Retina (tissue), 1 donor: ENCODE measurements around the gene ANKRD34A.

Experiments used
- DNase-seq: peaks from one replicate; pipeline ENCODE4 v3.0.0-alpha.2; 2016

Gene ANKRD34A

DNA sequence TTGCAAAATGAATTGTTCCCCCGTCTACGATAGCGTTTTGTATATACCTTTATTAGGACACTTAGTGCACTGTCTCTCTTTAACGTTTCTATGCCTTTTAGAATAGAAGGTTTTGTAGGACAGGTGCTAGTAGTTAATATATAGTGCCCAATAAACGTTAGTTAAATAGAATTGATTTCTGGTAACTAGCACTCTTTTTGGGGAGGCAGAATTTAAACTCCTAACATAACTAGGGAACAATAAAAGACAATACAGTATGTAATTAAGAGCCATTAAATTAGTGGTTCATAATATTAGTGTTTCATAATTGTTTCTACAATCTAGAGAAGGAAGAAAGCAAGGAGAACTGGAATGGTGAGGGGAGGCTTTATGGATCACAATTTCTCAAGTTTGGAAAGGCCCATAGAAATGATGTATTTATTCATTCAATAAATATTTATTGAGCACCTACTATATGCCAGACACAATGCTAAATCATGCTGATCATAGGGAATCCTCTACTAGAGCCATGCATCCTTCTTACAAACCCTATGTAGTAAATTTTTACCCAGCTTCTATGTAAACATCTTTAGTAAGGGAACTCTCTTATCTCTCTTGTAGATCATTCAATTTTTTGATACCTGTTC, 857 bp upstream of the ANKRD34A start:
- no peak for DNase-seq

DNA sequence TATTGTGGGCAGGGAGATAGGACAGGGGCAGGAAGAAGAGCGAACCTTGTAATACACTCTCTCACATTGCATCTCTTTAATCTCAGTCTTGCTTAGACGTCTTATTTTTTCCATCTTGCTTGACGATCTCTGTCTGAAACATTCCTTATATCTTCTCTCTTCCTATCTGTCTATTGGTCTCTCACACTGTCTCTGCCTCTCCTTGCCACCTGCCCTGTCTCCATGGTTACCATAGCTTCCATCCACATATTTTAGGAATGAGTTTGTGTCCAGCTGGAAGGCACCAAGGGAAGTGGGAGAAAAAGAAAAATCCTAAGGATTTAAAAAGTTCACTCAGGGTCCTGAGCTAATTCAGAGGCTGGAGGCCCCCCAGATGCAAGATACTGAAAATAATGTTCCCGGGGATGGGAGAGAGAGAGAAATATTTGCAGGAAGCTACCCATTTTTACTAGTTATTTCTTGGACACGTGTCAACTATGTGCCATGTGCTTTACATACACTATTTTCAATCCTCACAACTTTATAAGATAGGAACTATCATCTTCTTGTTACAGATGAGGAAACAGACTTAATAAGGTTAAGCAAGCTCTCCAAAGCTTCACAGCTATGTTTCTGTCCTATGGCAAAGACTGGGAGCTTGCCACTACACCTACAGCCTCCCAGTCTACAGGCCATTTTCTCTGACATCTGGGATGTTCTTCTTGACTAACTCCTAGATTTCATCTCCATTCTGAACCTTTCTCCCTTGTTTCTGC, 933 bp downstream of the ANKRD34A start:
- DNase-seq: no peak

DNA sequence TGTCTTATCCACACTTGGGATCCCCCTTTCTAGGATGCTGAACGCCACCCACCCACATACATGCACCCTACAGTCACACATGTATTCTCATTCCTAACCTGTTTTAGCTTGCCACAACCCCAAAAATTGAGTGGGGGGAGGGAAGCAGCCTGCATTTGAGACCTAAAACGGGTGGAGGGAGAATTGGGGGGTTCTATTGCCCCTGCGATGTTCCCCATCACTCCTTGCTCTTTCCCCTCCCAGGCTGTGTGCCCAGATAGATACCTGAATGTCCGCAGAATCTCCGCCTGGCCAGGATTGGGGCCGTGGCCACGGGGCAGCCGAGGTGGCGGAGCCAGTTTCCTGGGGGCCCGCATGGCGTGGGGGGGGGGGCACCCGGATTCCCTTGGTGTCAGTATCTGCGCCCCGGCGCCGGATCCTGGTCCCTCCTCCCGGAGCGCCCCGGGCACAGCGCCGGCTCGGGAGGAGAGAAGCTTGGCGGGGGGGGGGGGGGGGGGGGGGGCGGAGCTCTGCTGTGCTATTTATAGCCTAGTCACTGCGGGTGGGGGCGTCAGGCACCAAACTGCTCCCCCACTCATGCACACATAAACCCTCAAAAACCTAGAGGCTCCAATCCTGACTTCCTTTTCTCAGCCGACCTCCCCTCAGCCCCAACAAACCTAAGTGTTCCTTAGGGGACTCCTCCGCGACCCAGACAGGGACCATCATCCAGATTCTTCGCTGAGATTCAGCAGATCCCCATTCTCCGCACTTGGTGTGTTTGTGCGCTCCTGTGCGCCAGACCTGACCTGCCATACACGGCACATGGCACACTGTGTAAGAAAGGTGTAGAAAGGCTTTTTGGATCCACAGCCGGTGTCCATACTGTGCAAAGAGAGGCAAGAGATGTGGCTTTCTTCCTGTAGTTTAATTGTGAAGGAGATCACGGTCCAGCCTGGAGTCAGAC, 1.9 kb downstream of the ANKRD34A start:
- peak; percentile 47 for DNase-seq

DNA sequence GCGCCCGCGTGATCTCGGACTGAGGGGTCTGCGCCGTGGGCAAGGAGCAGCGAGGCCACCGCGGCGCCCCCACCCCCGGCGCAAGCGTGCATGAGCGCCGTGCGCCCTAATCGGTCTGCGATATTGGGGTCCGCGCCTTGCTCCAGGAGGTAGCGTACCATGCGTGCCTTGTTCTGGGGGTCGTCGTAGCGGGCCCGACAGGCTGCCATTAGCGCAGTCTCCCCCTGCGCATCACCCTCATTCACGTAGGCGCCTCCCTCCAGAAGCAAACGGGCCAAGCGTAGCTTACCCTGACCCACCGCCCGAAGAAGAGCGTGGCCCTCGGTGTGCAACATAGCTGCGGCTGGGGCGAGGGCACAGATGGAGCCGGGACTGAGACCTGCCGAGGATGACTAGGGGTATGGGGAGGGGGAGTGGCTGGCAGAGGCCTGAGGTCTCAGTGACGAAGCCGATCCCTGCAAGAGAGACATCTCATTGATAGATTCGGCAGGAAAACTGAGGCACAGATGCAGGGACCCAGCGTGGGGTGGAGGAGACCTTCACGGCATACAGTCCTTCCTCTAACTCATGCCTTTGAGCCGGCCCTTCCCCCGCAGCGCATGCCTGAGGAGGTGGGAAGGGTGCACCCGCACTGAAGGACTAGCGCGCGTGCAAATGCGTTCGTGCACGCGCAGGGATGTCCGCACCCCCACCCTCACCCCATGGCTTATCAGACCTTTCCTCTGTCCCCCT, 2.8 kb downstream of the ANKRD34A start:
- DNase-seq: peak; percentile 74

DNA sequence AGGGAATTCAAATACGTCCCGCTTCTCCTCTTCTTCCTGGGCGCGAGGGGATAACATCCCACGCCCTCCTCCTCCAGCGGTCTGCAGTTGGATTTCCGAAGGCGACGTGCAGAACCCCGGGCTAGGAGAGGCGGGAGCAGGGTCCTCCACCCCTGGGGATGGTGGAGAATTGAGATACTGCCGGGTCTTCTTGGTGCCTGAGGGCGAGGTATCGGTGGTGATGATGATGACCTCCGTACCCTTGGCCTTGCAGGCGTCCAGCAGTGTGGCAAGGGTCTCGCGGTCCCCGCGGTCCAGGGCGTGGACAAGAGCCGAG, 3.3 kb downstream of the ANKRD34A start:
- no peak for DNase-seq

DNA sequence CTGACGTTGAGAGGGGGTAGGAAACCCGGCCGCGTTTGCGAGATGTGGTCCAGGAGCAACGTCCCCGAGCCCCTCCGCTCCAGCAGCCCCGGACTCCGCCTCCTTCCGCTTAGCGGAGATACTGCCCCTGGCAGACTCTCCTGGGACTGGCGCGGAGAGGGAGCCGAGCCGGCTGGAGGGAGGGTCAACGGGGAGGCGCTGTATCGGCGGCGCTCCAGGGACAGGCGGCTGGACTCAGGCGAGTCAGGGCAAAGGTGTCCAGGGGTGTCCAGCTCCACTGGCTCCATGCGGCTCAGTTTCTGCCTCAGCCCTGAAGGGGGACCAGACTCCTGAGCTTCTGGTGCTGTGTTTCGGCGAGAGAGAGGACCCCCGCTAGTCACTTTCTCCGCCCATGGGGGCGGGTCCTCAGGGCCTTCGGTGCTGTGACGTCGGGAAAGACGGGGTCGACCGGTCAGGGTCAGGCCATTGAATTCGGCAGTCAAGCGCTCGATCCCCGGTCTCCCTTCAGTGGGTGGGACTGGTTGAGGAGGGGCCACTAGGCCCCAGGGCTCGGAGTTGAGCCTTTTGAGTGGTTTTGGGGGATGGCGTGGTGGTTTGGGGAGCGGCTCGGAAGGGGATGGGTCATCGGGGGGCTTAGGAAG, 3.8 kb downstream of the ANKRD34A start:
- DNase-seq: peak; percentile 96

DNA sequence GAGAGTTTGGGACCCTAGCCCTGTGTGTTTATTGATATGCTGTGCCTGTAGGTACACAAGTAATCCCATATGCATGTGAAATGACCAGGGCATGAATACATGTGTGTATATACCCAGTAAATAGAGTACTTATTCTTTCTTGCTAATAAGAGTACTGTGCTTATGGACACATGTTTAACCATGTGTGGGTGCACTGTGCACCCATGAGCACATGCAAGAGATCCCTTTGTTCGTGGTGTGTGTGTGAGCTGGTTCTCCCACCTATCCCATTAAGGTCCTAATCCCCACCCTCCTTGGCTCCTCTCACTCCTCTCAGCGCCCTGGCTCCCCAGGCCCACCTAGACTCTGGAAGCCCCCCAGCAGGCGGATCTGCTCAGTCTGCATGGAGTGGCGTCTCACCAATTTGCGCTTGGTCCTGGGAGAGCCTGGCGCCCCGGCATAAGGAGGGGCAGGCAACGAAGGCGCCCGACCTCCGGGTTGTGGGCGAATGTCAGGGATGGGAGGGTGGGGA, 4.4 kb downstream of the ANKRD34A start:
- no peak for DNase-seq

DNA sequence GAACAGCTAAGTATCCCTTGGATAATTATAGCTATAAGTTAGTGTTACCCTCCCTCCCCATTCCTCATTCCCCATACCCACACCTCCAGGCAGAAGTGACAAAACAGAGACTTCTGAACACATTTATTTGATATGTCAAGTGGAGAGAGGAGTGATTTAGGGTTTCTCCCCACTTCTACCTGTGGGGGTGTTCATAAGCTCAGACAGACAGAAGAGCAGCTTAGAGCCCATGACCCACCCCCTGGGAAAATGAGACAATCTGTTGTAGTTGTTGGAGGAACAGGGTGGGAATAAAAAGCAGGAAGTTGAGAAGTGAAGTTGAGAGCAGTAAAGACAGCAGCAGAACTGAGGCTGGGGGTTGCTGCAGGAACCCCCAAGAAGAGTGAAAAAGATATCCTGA, 5.0 kb downstream of the ANKRD34A start:
- DNase-seq: no peak

DNA sequence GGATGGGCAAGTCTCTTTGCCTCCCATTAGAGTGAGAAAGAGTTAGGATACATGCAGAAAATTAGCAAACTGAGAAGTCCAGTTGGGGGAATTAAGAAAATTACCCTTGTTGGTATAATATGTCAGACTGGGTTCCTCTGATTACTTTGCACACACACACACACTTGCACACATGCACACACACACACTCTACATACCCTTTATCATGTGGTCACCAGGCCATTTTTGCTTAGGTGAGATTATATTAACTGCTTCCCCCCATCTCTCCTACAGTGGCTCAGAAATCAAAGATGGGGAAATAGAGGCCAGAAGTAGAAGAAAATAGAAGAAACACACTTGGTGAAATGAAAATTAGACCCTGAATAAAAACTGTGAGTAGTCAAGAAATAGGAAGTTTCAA, 5.6 kb downstream of the ANKRD34A start:
- DNase-seq: no peak

DNA sequence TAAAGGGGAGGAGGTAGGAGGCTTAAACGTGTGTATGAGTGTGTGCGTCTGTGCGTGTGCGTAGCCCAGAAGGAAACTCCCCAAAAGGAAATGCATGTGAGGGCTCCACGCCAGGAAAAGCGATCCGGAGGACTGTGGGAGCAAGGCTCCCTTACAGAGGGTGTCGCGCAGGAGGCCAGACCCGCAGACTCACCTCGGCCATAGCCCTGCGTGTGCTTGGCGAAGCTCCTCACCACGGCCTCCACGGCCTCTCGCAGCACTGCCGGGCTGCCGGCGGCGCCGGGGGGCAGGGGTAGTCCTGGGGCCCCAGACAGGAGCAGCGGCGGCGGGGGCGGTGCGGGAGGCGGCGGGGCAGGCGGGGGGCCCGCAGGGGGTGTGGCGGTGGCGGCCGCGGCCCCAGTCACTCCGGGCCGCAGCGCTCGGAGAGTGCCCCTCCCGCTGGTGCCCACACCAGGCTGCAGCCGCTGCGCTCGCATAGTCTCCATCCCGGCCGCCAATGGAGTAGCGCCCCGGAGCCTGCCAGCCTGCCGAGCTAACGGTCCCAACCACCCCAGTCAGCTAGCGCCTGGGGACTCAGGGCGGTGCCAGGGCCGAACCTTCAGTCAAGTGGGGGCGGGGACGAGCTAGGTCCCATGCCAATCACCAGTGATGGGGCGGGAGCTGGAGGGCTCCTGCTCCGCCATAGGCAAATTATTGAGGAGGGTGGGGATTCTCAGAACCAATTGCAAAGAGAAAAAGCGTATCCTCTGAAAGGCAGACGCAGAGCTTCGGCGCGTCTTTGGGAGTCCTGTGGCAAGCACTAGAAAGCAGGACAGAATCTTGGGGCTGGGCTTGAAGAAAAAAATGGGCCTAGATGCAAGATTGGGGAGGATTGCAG, 6.7 kb downstream of the ANKRD34A start, which contains the start of gene LIX1L:
Gene LIX1L, minus strand, starts transcription at position 575 of the 877 bp plus-strand sequence. Its CDS starts 90 bp downstream, at position 485.
- peak; percentile 96 for DNase-seq

DNA sequence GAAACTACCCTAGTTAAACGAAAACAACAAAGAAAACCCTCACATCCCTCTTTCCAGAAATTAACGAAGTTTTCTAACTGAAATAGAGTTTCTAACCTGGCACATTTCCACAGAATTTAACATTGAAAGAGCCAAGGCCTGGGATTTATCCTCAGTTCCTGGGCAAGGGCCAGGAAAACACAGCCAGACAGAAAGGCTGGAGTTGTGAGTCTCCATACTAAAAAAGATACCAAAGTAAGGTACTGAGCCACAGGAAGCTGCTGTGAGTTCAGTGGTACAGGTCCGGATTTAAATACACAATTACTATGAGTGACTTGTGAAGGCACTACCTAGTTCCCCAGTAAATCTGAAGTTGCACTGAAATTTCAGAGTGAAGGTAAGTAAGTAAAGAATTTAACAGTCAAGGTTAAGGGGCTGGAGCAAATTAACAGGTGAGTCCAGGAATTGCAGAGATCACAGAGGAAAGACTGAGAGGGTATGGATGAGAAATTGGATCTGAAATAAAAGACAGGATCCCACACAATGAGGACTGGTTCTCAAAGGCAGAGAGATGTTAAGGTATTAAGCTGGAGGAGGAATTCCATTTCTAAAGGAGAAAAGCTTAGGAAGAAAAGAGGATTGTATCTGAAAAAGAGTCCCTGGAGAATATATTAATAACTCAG, 7.5 kb downstream of the ANKRD34A start:
- DNase-seq: peak; percentile 15

DNA sequence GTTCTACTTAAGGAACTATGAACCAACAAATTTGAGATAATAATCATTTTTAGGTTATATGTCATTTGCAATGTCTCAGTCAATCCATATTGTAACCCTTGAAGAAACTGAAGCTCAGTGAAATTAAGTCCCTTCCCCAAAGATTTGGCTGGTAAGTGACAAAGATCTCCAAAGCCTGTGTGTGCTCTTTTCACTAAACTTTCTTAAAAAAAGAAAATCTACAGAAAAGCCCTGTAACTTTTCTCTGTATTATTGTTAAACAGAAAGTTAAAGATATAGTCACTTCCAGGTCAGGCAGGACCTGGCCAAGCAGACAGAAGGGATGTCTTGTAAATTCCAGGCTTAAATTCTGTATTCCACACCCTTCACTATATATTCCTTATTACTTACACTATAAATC, 8.0 kb downstream of the ANKRD34A start:
- DNase-seq: no peak

DNA sequence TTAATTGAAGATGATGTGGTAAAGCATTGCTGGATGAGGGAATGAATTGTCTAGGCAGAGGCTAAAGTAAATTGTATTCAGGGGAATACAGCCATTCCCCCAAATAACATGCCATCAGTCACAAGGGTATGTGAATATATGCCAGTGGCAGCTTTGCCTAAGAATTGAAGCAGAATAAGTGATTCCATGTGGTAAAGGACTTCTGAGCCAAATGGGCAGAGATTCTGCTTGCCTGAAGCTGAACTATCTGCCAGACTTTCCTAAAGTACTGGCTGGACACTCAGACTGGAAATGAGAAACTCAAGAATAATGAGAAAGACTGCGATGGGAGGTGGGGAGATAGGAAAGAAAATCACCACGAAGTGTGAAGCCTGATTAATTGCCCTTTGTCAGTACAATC, 8.9 kb downstream of the ANKRD34A start:
- no peak for DNase-seq

DNA sequence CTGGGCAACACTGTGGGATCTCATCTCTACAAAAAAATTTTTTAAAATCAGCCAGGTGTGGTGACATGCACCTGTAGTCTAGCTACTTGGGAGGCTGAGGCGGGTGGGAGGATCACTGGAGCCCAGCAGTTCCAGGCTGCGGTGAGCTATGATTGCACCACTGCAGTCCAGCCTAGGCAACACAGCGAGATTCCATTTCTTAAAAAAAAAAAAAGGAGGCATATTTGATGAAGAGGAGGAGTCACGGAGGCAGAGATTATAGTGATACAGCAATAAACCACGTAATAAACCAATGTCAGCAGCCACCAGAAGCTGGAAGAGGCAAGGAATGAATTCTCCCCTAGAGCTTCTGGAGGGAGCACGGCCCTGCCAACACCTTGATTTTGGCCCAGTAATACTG, 10.5 kb downstream of the ANKRD34A start:
- DNase-seq: no peak

DNA sequence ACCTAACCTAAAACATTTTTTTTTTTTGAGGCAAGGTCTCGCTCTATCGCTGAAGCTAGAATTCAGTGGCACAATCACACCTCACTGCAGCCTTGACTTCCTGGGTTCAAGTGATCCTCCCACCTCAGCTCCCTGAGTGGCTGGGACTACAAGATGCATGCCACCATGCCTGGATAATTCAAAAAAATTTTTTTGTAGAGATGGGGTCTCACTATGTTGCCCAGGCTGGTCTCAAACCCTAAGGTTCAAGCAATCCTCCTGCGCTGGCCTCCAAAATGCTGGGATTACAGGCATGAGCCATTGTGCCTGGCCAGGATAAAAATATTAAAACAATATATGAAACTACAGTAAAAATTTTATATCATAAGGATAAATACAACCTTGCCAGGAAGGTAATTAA, 11.5 kb downstream of the ANKRD34A start:
- no peak for DNase-seq

DNA sequence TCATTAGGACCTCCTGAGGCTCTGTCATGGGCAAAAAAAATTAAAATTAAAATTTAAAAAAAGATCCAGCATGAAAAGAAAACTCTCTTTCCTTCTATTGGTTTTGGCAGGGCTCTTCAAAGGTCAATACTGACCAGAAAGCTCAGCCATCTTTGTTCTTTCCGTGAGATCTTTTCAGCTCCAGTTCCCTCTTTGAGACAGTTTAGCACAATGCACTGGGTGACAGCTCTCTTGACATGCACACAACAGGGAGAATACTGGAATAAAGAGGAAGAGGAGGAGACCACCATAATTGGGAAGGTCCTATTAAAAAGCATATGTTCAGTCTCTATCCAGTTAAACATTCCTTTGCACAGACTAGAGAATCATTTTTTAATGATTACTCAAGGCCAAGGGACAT, 12.8 kb downstream of the ANKRD34A start:
- DNase-seq: peak; percentile 62

DNA sequence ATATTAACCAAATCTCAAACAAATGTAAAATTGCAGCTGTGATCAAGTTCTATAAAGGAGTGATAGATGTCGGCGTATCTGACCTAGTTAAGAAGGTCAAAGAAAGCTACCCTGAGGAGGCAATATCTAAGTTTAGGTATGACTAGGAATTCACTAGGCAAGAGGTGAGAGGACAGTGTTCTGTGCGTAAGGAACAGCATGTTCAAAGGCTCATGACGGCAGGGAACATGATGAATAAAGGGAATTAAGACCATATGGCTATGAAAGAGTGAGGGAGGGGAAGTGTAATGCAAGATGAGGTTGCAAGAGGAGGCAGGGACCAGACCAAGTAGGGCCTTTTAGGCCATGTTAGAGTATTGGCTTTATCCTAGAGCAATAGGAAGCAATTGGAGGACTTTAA, 15.2 kb downstream of the ANKRD34A start:
- no peak for DNase-seq

DNA sequence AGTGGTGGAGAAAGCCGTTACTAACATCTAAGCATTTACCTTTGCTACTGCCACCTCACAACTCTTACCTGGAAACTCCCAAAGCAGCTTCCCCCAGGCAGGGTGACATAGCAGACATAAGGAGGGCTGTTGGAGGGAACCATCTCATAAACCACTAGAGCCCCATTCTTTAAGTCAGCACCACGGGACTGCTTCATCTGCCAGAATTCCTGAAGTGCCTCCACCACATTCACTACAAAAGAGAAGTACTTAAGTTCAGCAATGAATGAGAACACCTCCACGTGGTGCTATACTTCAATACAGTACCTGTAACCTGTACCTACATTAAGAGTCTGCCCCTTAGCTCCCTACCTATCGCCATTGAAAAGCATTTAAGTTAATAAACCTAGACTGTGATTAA, 16.8 kb downstream of the ANKRD34A start:
- DNase-seq: no peak

DNA sequence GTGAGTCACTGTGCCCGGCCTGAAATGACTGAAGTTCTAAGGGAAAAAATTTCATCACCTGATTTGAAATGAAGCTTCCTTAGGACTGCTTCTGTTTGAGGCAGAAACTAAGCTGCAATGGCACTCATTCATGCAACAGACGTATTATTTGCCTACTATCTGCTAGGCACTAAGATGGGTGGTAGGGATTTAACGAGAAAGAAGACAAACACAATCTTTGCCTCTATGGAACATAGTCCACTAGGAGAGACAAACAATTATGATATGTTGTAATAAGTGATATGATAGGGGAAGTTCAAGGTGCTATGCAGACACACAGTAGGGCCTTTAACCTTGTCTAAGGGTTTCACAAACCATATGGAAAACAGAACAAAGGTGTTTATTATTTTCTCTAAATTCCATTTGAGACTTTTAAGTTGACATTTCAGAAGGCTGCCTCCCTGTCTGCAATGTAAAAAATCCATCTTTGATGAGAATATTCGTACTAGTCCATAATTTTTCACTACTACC, 17.8 kb downstream of the ANKRD34A start:
- no peak for DNase-seq

DNA sequence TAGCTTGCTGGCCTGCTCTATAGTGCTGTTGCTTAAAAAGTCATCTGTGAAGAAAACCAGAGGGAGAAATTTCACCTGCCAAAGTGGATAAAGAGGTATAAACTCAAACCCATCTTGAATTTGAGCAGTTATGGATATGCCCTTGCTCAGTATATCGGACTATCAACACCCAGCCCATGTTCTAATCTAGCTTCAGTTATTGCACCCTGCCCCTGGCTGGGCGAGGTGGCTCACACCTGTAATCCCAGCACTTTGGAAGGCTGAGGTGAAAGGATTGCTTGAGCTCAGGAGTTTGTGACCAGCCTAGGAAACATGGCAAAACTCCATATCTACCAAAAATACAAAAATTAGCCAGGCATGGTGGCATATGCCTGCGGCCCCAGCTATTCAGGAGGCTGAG, 19.8 kb downstream of the ANKRD34A start:
- DNase-seq: no peak
